Measurements from ENCODE around the gene COL11A2.
A peak's percentile ranks its signal among the peaks of the same experiment; 100 is the strongest.

COL11A2 gene

GRCh38 chr6:33206027-33206863 is 14.0 kb upstream of the COL11A2 start:
- DNase-seq (ENCODE audit: low spot score) = peak; percentile 31

- no peak for DNase-seq (ENCODE audit: low spot score)
Measured at GRCh38 chr6:33205191-33206026, 13.1 kb upstream of the COL11A2 start.

- peak; percentile 94 for DNase-seq (ENCODE audit: low spot score)
Measured at GRCh38 chr6:33204415-33205190, 12.3 kb upstream of the COL11A2 start, which contains the start of gene HSD17B8. Gene HSD17B8, plus strand, starts transcription at chr6:33204655. Its CDS starts 14 bp downstream, at chr6:33204669.

GRCh38 chr6:33204165-33204414 is 11.8 kb upstream of the COL11A2 start:
- no peak for DNase-seq (ENCODE audit: low spot score)

GRCh38 chr6:33203443-33204164 is 11.3 kb upstream of the COL11A2 start:
- DNase-seq (ENCODE audit: low spot score) = no peak

- DNase-seq (ENCODE audit: low spot score) = no peak
Measured at GRCh38 chr6:33202799-33203198, 10.5 kb upstream of the COL11A2 start.

- no peak for DNase-seq (ENCODE audit: low spot score)
Measured at GRCh38 chr6:33201935-33202334, 9.7 kb upstream of the COL11A2 start.

GRCh38 chr6:33201147-33201545 is 8.9 kb upstream of the COL11A2 start:
- DNase-seq (ENCODE audit: low spot score) = no peak

GRCh38 chr6:33200219-33201146 is 8.2 kb upstream of the COL11A2 start, which contains the start of the genes RXRB and SLC39A7:
Gene RXRB, minus strand, starts transcription at chr6:33200665. Its CDS starts 189 bp downstream, at chr6:33200476.
Gene SLC39A7, plus strand, starts transcription at chr6:33200867. Its CDS starts 379 bp downstream, at chr6:33201246.
- DNase-seq (ENCODE audit: low spot score) = peak; percentile 99

GRCh38 chr6:33199687-33200218 is 7.5 kb upstream of the COL11A2 start:
- peak; percentile 67 for DNase-seq (ENCODE audit: low spot score)

GRCh38 chr6:33198853-33199436 is 6.7 kb upstream of the COL11A2 start:
- DNase-seq (ENCODE audit: low spot score) = no peak

- DNase-seq (ENCODE audit: low spot score) = no peak
Measured at GRCh38 chr6:33198159-33198852, 6.0 kb upstream of the COL11A2 start.

GRCh38 chr6:33197431-33198048 is 5.3 kb upstream of the COL11A2 start:
- DNase-seq (ENCODE audit: low spot score) = peak; percentile 78

- DNase-seq (ENCODE audit: low spot score) = no peak
Measured at GRCh38 chr6:33195304-33196165, 3.3 kb upstream of the COL11A2 start.

- no peak for DNase-seq (ENCODE audit: low spot score)
Measured at GRCh38 chr6:33194431-33194979, 2.2 kb upstream of the COL11A2 start.

- no peak for DNase-seq (ENCODE audit: low spot score)
Measured at GRCh38 chr6:33193619-33194018, 1.4 kb upstream of the COL11A2 start.
